ENCODE results near the gene CALML5. TPM values are rescaled to one million over a fixed set of nuclear protein-coding genes. Genes with fewer than 3 reads are reported as not detected.

Gene CALML5
- total RNA-seq, 1 experiment from 2014 or later: not detected

- Histone ChIP-seq H3K4me2 (ENCODE audit: low read length) (no peak overlapping the region), H3K79me2 (ENCODE audit: insufficient read depth, low read length) (no peaks in the 10 kb centered on the region), H3K9me2 (ENCODE audit: insufficient read depth) (no peaks in the 10 kb centered on the region), H3K27ac (ENCODE audit: low read depth, low read length) (no peak overlapping the region), H4K20me1 (ENCODE audit: insufficient read depth) (no peaks in the 10 kb centered on the region), H2AFZ (ENCODE audit: low read depth, low read length, poor library complexity, severe bottlenecking) (no peak overlapping the region), H3K4me3 (replicated peaks in 1 of 2; ENCODE audit: low read depth in 1 of 2, low read length in 2 of 2) (no peak overlapping the region), H3K36me3 (ENCODE audit: control insufficient read depth in 1 of 2, insufficient read depth in 2 of 2, low read length in 2 of 2) (peaks cover 0 to 9% of the 10 kb centered on the region in 2 experiments; a peak in 2 of 4 replicates), H3K9ac (ENCODE audit: low read length) (no peak overlapping the region), H3K4me1 (ENCODE audit: control insufficient read depth in 1 of 2, insufficient read depth in 2 of 2, low read length in 2 of 2) (no peaks in the 10 kb centered on the region), H3K27me3 (ENCODE audit: insufficient read depth, low read length) (no peaks in the 10 kb centered on the region), H3K9me3 (ENCODE audit: control insufficient read depth in 1 of 2, insufficient read depth in 1 of 2, low read depth in 1 of 2, low read length in 2 of 2) (no peaks in the 10 kb centered on the region)
- POLR2A ChIA-PET: no interaction called here
- TF ChIP-seq SIN3A (IDR thresholded peaks at IDR 0.05; ENCODE audit: low read depth): no peak
- no peak for TF ChIP-seq SRF (IDR thresholded peaks at IDR 0.05; ENCODE audit: low read depth)
- TF ChIP-seq, protein P1, sequence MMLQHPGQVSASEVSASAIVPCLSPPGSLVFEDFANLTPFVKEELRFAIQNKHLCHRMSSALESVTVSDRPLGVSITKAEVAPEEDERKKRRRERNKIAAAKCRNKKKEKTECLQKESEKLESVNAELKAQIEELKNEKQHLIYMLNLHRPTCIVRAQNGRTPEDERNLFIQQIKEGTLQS (IDR thresholded peaks at IDR 0.05): no peak
- DNase-seq (ENCODE audit: low read depth, low spot score): no peak
- RAD21 ChIA-PET (ENCODE audit: low non-redundant PET in 1 of 2, low total read pairs in 2 of 2, uncharacterized antibody in 2 of 2, unreplicated experiment in 2 of 2): no interaction called here
- BruUV-seq (replicated peaks): no TSS peak
- CTCF ChIA-PET: interaction anchor here (1.6 to 1.9 kb wide), 2 partner anchors 161 to 167 kb away, joined by 3 to 7 read pairs; no protein-coding TSS in a partner anchor
- no peak for ATAC-seq
- intact Hi-C loops (cut with micrococcal nuclease): no loop called here
Observed at GRCh38 chr10:5462841-5463293, 36.5 kb downstream of the CALML5 start.

- Histone ChIP-seq H3K27ac (ENCODE audit: low read depth, low read length) (no peak overlapping the region), H3K9me2 (ENCODE audit: insufficient read depth) (no peaks in the 10 kb centered on the region), H3K4me1 (ENCODE audit: control insufficient read depth in 1 of 2, insufficient read depth in 2 of 2, low read length in 2 of 2) (no peaks in the 10 kb centered on the region), H3K27me3 (ENCODE audit: insufficient read depth, low read length) (no peaks in the 10 kb centered on the region), H3K4me3 (replicated peaks in 1 of 2; ENCODE audit: low read depth in 1 of 2, low read length in 2 of 2) (no peak overlapping the region), H3K9ac (ENCODE audit: low read length) (no peak overlapping the region), H4K20me1 (ENCODE audit: insufficient read depth) (no peaks in the 10 kb centered on the region), H2AFZ (ENCODE audit: low read depth, low read length, poor library complexity, severe bottlenecking) (no peak overlapping the region), H3K9me3 (ENCODE audit: control insufficient read depth in 1 of 2, insufficient read depth in 1 of 2, low read depth in 1 of 2, low read length in 2 of 2) (no peaks in the 10 kb centered on the region), H3K4me2 (ENCODE audit: low read length) (no peak overlapping the region), H3K36me3 (ENCODE audit: control insufficient read depth in 1 of 2, insufficient read depth in 2 of 2, low read length in 2 of 2) (peaks cover 5 to 11% of the 10 kb centered on the region in 2 experiments; a peak in 3 of 4 replicates), H3K79me2 (ENCODE audit: insufficient read depth, low read length) (no peaks in the 10 kb centered on the region)
- ATAC-seq (no peak), DNase-seq (ENCODE audit: low read depth, low spot score) (no peak)
- ChIA-PET CTCF (interaction anchor here (1.6 to 1.9 kb wide), 2 partner anchors 161 to 168 kb away, joined by 3 to 7 read pairs; no protein-coding TSS in a partner anchor), RAD21 (ENCODE audit: low non-redundant PET in 1 of 2, low total read pairs in 2 of 2, uncharacterized antibody in 2 of 2, unreplicated experiment in 2 of 2) (no interaction called here), POLR2A (no interaction called here)
- BruUV-seq (replicated peaks): no TSS peak
- TF ChIP-seq POLR2A (IDR thresholded peaks at IDR 0.05; ENCODE audit: borderline replicate concordance, extremely low read depth, insufficient read depth, insufficient read length) (no peak), ZFX (IDR thresholded peaks at IDR 0.05) (no peak), RAD21 (IDR thresholded peaks at IDR 0.05; ENCODE audit: low read depth) (no peak), EZH2phosphoT487 (IDR thresholded peaks at IDR 0.05; ENCODE audit: borderline replicate concordance) (no peak), SP1 (IDR thresholded peaks at IDR 0.05; ENCODE audit: low read depth) (no peak), FOSL1 (IDR thresholded peaks at IDR 0.05; ENCODE audit: low read depth) (no peak), JUND (IDR thresholded peaks at IDR 0.05) (no peak), YY1 (IDR thresholded peaks at IDR 0.05; ENCODE audit: extremely low read depth, insufficient replicate concordance, low read depth, low read length) (no peak), TCF7L2 (IDR thresholded peaks at IDR 0.05; ENCODE audit: borderline replicate concordance, extremely low read depth, insufficient read depth, insufficient read length) (no peak), POLR2AphosphoS5 (IDR thresholded peaks at IDR 0.05; ENCODE audit: low read depth, low read length) (no peak), EGR1 (IDR thresholded peaks at IDR 0.05; ENCODE audit: low read depth) (no peak)
- TF ChIP-seq, protein P2, sequence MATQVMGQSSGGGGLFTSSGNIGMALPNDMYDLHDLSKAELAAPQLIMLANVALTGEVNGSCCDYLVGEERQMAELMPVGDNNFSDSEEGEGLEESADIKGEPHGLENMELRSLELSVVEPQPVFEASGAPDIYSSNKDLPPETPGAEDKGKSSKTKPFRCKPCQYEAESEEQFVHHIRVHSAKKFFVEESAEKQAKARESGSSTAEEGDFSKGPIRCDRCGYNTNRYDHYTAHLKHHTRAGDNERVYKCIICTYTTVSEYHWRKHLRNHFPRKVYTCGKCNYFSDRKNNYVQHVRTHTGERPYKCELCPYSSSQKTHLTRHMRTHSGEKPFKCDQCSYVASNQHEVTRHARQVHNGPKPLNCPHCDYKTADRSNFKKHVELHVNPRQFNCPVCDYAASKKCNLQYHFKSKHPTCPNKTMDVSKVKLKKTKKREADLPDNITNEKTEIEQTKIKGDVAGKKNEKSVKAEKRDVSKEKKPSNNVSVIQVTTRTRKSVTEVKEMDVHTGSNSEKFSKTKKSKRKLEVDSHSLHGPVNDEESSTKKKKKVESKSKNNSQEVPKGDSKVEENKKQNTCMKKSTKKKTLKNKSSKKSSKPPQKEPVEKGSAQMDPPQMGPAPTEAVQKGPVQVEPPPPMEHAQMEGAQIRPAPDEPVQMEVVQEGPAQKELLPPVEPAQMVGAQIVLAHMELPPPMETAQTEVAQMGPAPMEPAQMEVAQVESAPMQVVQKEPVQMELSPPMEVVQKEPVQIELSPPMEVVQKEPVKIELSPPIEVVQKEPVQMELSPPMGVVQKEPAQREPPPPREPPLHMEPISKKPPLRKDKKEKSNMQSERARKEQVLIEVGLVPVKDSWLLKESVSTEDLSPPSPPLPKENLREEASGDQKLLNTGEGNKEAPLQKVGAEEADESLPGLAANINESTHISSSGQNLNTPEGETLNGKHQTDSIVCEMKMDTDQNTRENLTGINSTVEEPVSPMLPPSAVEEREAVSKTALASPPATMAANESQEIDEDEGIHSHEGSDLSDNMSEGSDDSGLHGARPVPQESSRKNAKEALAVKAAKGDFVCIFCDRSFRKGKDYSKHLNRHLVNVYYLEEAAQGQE (IDR thresholded peaks at IDR 0.05; ENCODE audit: low read depth): no peak
- intact Hi-C loops (cut with micrococcal nuclease): no loop called here
Observed at GRCh38 chr10:5461914-5462840, 37.2 kb downstream of the CALML5 start.

Measured in HCT116 (cell line).